ENCODE data around the gene C1QTNF9B.

The C1QTNF9B gene

DNA sequence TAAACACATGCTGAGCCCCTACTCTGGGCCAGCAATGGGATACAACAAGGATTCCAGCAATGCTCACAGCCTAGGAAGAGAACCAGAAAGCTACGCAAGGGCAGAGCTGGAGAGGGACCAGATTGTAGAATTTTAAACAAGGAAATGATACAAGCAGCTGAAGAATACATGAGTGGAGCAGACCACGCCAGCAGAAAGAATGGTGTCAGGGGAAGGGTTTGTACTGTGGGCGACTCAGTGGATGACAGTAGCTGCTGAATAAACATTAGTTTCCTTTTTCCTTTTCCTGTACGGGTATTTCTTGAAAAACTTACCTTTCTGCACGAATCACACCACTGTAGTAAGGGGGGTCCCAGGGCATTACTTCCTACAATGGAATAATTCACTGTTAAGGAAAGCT is 38.8 kb downstream of the C1QTNF9B start:
- no peak for DNase-seq (ENCODE audit: low read depth)

DNA sequence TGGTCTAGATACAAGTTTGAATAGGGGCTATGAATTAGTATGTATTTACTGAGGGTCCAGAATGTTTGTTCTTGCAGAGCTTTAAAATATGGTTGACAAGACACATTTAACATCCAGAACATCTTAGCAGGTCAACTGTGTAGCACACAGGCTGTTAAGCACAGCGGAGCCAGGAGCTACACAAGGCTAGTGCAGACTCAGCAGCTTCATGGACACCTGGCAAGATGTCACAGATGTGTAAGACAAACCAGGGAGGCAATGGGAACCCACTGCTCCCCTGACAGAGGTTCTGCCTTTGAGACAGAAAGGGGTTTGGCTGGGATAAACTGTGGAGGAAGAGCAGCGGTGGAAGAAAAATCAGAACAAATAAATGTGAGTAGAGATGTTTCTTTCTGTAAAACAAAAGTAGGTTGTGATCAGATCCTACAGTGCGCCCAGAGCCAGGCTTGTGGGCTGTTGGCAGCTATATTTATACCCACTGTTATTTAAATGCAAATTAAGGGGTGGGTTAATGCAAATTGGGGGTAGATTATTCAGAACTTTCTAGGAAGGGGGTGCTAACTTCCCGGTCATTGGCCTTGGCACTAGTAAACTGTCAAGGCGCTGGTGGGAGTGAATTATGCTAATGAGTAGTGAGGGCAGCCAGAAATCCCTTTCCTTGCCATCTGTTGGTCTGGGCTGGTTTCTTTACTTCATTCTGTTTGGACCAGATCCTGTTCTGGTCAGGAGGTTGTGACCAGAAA is 41.1 kb downstream of the C1QTNF9B start:
- DNase-seq (ENCODE audit: low read depth) = no peak

GRCh38 chr13:23855360-23855759 is 41.9 kb downstream of the C1QTNF9B start:
- DNase-seq (ENCODE audit: low read depth) = no peak

DNA sequence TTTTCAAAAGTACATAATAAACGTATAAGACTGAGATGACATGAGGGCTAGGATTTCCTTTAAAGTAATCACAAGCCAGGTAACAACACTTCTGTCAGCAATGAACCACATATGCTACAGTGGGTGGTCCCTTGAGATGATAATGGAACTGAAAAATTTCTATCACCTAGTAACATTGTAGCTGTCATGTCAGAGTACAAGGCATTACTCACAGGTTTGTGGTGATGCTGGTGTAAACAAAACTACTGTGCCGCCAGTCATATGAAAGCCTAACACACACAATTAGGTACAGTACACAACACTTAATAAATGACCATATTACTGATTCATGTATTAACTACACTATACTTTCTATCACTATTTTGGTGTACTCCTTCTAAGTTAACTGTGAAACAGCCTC is 45.0 kb downstream of the C1QTNF9B start:
- no peak for DNase-seq (ENCODE audit: low read depth)

GRCh38 chr13:23851106-23851505 is 46.2 kb downstream of the C1QTNF9B start:
- no peak for DNase-seq (ENCODE audit: low read depth)

DNA sequence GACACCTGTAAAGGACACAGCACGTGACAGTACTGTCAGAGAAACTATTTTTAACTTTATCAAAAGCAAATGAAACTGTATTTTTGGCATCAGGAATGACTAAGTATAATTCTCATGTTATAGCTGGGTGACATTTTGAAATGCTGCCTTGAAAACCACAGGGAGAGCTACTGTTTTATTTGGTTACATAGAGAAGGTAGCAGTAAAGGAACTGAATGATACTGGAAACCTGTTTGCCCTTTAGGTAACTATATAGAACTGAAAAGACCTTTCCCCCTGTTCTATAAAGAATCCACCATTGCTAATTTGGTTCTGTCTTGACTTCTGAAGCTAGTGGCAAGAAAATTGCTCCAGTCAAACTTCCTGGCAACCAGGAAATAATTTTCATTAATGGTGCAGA is 47.2 kb downstream of the C1QTNF9B start:
- DNase-seq (ENCODE audit: low read depth) = no peak

GRCh38 chr13:23849670-23850069 is 47.6 kb downstream of the C1QTNF9B start:
- DNase-seq (ENCODE audit: low read depth) = no peak

DNA sequence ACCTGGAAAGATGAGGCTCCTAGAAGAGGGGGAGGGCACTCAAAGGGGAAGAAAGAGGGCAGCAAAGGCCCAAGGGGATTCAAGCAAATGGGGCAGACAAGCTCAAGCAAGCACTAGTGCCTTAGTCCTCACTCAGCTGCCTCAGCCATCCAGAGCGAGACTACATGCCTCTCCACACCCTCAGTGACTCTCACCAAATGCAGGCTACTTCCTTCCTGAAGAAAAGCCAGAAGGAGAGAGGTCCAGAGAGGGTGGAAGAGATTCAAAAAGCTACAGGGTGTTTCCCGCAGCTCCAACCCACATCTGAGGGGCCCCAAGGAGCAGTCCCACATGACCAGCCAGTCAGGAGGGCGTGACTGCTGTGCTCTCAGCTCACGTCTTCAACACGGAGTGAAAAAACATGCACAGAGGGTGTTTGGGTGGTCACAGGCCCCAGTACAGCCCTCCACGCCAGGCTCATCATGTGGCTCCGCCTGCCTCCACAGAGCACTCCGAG is 48.6 kb downstream of the C1QTNF9B start:
- DNase-seq (ENCODE audit: low read depth) = no peak

DNA sequence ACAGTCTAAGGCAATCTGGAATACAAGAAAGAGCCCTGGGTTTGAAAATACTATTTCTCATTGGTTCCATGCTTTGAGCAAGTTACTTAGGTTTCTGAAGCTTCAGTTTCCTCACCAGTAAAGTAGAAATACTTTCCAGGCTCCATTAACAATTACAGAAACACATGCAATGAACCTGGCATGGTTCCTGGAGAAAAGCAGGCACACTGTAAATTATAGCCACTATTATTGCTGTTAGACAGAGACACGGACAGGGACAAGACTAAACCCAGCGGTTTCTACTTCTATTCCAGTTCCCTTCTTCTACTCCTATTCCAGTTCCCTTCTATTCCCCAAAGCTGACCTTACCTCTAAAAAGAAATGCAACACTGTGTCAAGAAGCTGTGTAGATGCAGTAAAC is 49.3 kb downstream of the C1QTNF9B start:
- no peak for DNase-seq (ENCODE audit: low read depth)

DNA sequence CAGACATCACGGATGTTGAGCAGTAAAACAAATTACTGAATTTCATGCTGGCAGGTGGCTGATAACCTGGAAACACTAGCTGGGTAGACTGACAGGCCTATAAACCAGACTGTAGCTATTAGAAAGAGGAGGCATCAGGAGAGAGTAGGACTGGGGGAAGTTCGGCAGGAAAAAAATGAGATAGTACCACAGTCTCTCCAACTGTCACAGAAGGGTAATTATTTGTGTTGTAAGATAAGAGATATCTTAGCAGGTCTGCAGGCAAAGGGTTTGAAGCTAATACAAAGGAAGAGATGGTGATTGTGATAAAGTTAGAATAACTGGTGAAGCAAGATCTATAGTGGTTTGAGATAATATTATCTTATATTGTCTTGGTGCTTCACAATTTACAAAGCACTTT is 49.8 kb downstream of the C1QTNF9B start:
- DNase-seq (ENCODE audit: low read depth) = no peak

DNA sequence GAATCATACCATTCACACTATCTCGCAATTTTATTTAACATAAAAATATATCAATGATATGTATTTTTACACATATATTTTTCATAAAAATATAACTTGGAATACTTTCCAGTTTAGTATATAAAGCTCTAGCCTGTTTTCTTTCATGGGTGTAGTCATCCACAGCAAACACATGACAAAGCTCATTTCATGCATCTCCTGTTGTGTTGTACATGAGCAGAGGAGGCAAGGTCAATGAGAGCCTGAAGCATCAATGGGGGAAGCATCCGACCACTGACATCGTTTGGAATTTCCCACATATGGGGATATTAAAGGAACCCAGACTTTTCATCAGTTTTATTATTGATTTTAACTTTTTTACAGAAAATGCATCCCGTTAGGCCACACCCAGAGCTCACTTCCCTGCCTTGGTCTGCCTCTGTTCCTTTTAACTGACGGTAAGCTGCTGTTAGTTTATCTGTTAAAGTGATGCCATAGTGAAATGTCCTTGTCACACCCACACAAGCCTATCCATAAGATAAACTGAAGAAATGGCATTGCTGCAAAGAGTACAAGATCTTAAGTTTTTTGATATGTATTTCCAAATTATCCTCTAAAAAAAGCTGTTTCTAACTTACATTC is 52.1 kb downstream of the C1QTNF9B start:
- DNase-seq (ENCODE audit: low read depth) = no peak

DNA sequence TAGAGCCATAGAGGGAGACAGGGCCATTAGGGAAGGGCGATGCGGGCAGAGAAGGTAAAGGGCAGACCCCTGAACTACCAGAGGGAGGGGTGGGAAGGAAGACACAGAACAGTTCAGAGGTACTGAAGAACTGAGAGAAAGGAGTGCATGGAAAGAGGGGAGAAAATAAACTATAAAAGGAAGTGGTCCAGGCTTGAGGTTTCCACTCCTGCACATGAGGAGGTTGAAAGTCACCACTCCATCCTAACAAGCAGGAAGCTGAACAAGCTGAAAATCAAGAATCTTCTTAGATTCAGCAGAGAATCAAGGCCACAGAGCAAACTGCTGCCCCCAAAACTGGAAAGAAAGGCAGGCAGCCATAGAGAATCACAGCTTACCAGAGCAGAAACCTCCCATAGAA is 53.2 kb downstream of the C1QTNF9B start:
- no peak for DNase-seq (ENCODE audit: low read depth)

- no peak for DNase-seq (ENCODE audit: low read depth)
Measured at GRCh38 chr13:23843436-23843835, 53.9 kb downstream of the C1QTNF9B start.

DNA sequence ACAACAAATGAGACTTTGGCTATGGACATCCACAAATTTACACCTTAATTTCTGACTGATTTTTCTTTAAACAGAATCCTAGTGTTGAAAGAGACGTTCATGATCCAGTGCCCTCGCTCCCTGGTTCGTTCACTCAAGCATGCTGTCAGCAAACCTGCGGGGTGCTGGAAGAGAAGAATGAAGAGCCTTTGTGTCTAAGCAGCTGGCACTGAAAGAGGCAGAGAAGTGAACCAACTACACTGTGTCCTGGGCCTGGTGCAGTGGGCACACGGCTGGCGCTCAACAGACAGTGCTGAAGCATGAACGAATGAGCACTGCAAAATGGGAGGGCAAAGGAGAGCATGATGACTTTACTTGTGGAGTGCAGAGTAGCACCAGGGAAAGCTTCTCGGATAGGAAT is 54.9 kb downstream of the C1QTNF9B start:
- DNase-seq (ENCODE audit: low read depth) = no peak

Data from stimulated activated CD8-positive, alpha-beta memory T cell treated with anti-CD3 and anti-CD28 coated beads, Interleukin-15, amount 100 ng/mL, for 1 hour (primary cell).